ENCODE data around the gene ATP11B. TPM values are rescaled to one million over a fixed set of nuclear protein-coding genes. Genes with fewer than 3 reads are reported as not detected.
"Not testable (repeated sequence)": the region's sequence is repeated elsewhere in the genome, so short reads cannot be mapped to it uniquely, and the experiment has no call there.

The ATP11B gene
- polyA plus RNA-seq, 4 donors, result 7.0 to 41.3 (median 13.4) TPM

GRCh38 chr3:182870917-182871316 is 77.6 kb downstream of the ATP11B start:
- not testable (repeated sequence) for H3K9me3 ChIP-seq (ENCODE audit: control insufficient read depth in 2 of 2, insufficient read depth in 1 of 2, low read depth in 1 of 2, low read length in 1 of 2); H3K4me1 ChIP-seq (ENCODE audit: control insufficient read depth in 3 of 3, insufficient read depth in 2 of 3, low read depth in 1 of 3, low read length in 2 of 3); H3K27me3 ChIP-seq (ENCODE audit: control insufficient read depth in 3 of 3, insufficient read depth in 3 of 3, low read length in 3 of 3); DNase-seq; H3K27ac ChIP-seq (ENCODE audit: low read depth in 1 of 3, low read length in 2 of 3); FAIRE-seq; H3K4me3 ChIP-seq (ENCODE audit: low read depth in 1 of 3, low read length in 3 of 3)
- WGBS, 3 donors, result 94 to 99% (median 98%) methylated on average over 3 of the region's 3 CpGs
- H3K36me3 ChIP-seq (ENCODE audit: control insufficient read depth in 3 of 3, insufficient read depth in 2 of 3, low read depth in 1 of 3, low read length in 3 of 3), result peaks cover 8 to 26% (median 19%) of the 10 kb centered on the region in 3 donors

- H3K9me3 ChIP-seq (ENCODE audit: control insufficient read depth in 2 of 2, insufficient read depth in 1 of 2, low read depth in 1 of 2, low read length in 1 of 2), result no peaks in the 10 kb centered on the region
- no peak overlapping the region for H3K27ac ChIP-seq (ENCODE audit: low read depth in 1 of 3, low read length in 2 of 3)
- H3K4me1 ChIP-seq (ENCODE audit: control insufficient read depth in 3 of 3, insufficient read depth in 2 of 3, low read depth in 1 of 3, low read length in 2 of 3), result no peaks in the 10 kb centered on the region
- H3K27me3 ChIP-seq (ENCODE audit: control insufficient read depth in 3 of 3, insufficient read depth in 3 of 3, low read length in 3 of 3), result no peaks in the 10 kb centered on the region
- 96 to 100% (median 100%) methylated on average over 1 of the region's 1 CpG for WGBS, 3 donors
- FAIRE-seq (no peak), DNase-seq (no peak)
- peaks cover 2 to 29% (median 11%) of the 10 kb centered on the region in 3 donors for H3K36me3 ChIP-seq (ENCODE audit: control insufficient read depth in 3 of 3, insufficient read depth in 2 of 3, low read depth in 1 of 3, low read length in 3 of 3)
- H3K4me3 ChIP-seq (ENCODE audit: low read depth in 1 of 3, low read length in 3 of 3), result no peak overlapping the region
Measured at GRCh38 chr3:182879031-182879611, 85.8 kb downstream of the ATP11B start.

GRCh38 chr3:182886497-182886896 is 93.2 kb downstream of the ATP11B start:
- FAIRE-seq, result no peak
- Histone ChIP-seq H3K9me3 (ENCODE audit: control insufficient read depth in 2 of 2, insufficient read depth in 1 of 2, low read depth in 1 of 2, low read length in 1 of 2) (no peaks in the 10 kb centered on the region), H3K27me3 (ENCODE audit: control insufficient read depth in 3 of 3, insufficient read depth in 3 of 3, low read length in 3 of 3) (no peaks in the 10 kb centered on the region), H3K4me1 (ENCODE audit: control insufficient read depth in 3 of 3, insufficient read depth in 2 of 3, low read depth in 1 of 3, low read length in 2 of 3) (no peaks in the 10 kb centered on the region), H3K36me3 (ENCODE audit: control insufficient read depth in 3 of 3, insufficient read depth in 2 of 3, low read depth in 1 of 3, low read length in 3 of 3) (peaks cover 3 to 11% (median 8%) of the 10 kb centered on the region in 3 donors), H3K4me3 (ENCODE audit: low read depth in 1 of 3, low read length in 3 of 3) (no peak overlapping the region), H3K27ac (ENCODE audit: low read depth in 1 of 3, low read length in 2 of 3) (no peak overlapping the region)
- DNase-seq, result no peak

- WGBS, 3 donors, result 86 to 98% (median 95%) methylated on average over 3 of the region's 3 CpGs
- no peak overlapping the region for H3K27ac ChIP-seq (ENCODE audit: low read depth in 1 of 3, low read length in 2 of 3)
- no peak for FAIRE-seq
- H3K9me3 ChIP-seq (ENCODE audit: control insufficient read depth in 2 of 2, insufficient read depth in 1 of 2, low read depth in 1 of 2, low read length in 1 of 2), result no peaks in the 10 kb centered on the region
- no peaks in the 10 kb centered on the region for H3K27me3 ChIP-seq (ENCODE audit: control insufficient read depth in 3 of 3, insufficient read depth in 3 of 3, low read length in 3 of 3)
- H3K36me3 ChIP-seq (ENCODE audit: control insufficient read depth in 3 of 3, insufficient read depth in 2 of 3, low read depth in 1 of 3, low read length in 3 of 3), result peaks cover 5 to 8% (median 8%) of the 10 kb centered on the region in 3 donors
- no peaks in the 10 kb centered on the region for H3K4me1 ChIP-seq (ENCODE audit: control insufficient read depth in 3 of 3, insufficient read depth in 2 of 3, low read depth in 1 of 3, low read length in 2 of 3)
- no peak overlapping the region for H3K4me3 ChIP-seq (ENCODE audit: low read depth in 1 of 3, low read length in 3 of 3)
- no peak for DNase-seq
Measured at GRCh38 chr3:182889948-182890629, 96.8 kb downstream of the ATP11B start.

GRCh38 chr3:182891364-182891763 is 98.1 kb downstream of the ATP11B start:
- no peak for DNase-seq
- Histone ChIP-seq H3K27ac (ENCODE audit: low read depth in 1 of 3, low read length in 2 of 3) (no peak overlapping the region), H3K27me3 (ENCODE audit: control insufficient read depth in 3 of 3, insufficient read depth in 3 of 3, low read length in 3 of 3) (no peaks in the 10 kb centered on the region), H3K4me3 (ENCODE audit: low read depth in 1 of 3, low read length in 3 of 3) (no peak overlapping the region), H3K9me3 (ENCODE audit: control insufficient read depth in 2 of 2, insufficient read depth in 1 of 2, low read depth in 1 of 2, low read length in 1 of 2) (no peaks in the 10 kb centered on the region), H3K4me1 (ENCODE audit: control insufficient read depth in 3 of 3, insufficient read depth in 2 of 3, low read depth in 1 of 3, low read length in 2 of 3) (peaks cover 0 to 7% (median 0%) of the 10 kb centered on the region in 3 donors), H3K36me3 (ENCODE audit: control insufficient read depth in 3 of 3, insufficient read depth in 2 of 3, low read depth in 1 of 3, low read length in 3 of 3) (peaks cover 5 to 8% (median 8%) of the 10 kb centered on the region in 3 donors)
- FAIRE-seq, result no peak
- WGBS, 3 donors, result 93 to 99% (median 98%) methylated on average over 1 of the region's 1 CpG

GRCh38 chr3:182892226-182892625 is 98.9 kb downstream of the ATP11B start:
- H3K36me3 ChIP-seq (ENCODE audit: control insufficient read depth in 3 of 3, insufficient read depth in 2 of 3, low read depth in 1 of 3, low read length in 3 of 3), result peaks cover 3 to 8% (median 8%) of the 10 kb centered on the region in 3 donors
- H3K27me3 ChIP-seq (ENCODE audit: control insufficient read depth in 3 of 3, insufficient read depth in 3 of 3, low read length in 3 of 3), result no peaks in the 10 kb centered on the region
- WGBS, 3 donors, result 88 to 96% (median 90%) methylated on average over 4 of the region's 4 CpGs
- no peak overlapping the region for H3K4me3 ChIP-seq (ENCODE audit: low read depth in 1 of 3, low read length in 3 of 3)
- H3K27ac ChIP-seq (ENCODE audit: low read depth in 1 of 3, low read length in 2 of 3), result no peak overlapping the region
- DNase-seq (no peak), FAIRE-seq (no peak)
- no peaks in the 10 kb centered on the region for H3K9me3 ChIP-seq (ENCODE audit: control insufficient read depth in 2 of 2, insufficient read depth in 1 of 2, low read depth in 1 of 2, low read length in 1 of 2)
- H3K4me1 ChIP-seq (ENCODE audit: control insufficient read depth in 3 of 3, insufficient read depth in 2 of 3, low read depth in 1 of 3, low read length in 2 of 3), result peaks cover 0 to 7% (median 0%) of the 10 kb centered on the region in 3 donors

- H3K4me3 ChIP-seq (ENCODE audit: low read depth in 1 of 3, low read length in 3 of 3), result no peak overlapping the region
Measured at GRCh38 chr3:182895513-182896112, 102.3 kb downstream of the ATP11B start.

GRCh38 chr3:182896553-182896952 is 103.2 kb downstream of the ATP11B start:
- Histone ChIP-seq H3K36me3 (ENCODE audit: control insufficient read depth in 3 of 3, insufficient read depth in 2 of 3, low read depth in 1 of 3, low read length in 3 of 3) (peaks cover 0 to 11% (median 4%) of the 10 kb centered on the region in 3 donors), H3K27me3 (ENCODE audit: control insufficient read depth in 3 of 3, insufficient read depth in 3 of 3, low read length in 3 of 3) (no peaks in the 10 kb centered on the region), H3K27ac (ENCODE audit: low read depth in 1 of 3, low read length in 2 of 3) (peak overlapping the region in 1 of 3 donors; percentile 25), H3K4me3 (ENCODE audit: low read depth in 1 of 3, low read length in 3 of 3) (no peak overlapping the region), H3K9me3 (ENCODE audit: control insufficient read depth in 2 of 2, insufficient read depth in 1 of 2, low read depth in 1 of 2, low read length in 1 of 2) (no peaks in the 10 kb centered on the region), H3K4me1 (ENCODE audit: control insufficient read depth in 3 of 3, insufficient read depth in 2 of 3, low read depth in 1 of 3, low read length in 2 of 3) (peaks cover 0 to 7% (median 0%) of the 10 kb centered on the region in 3 donors)
- DNase-seq (peak in 1 of 2 donors; percentile 12), FAIRE-seq (no peak)
- WGBS, 3 donors, result 89 to 97% (median 93%) methylated on average over 2 of the region's 2 CpGs

More at GRCh38 chr3:182895513-182896112, 102.3 kb downstream of the ATP11B start:
- H3K36me3 ChIP-seq (ENCODE audit: control insufficient read depth in 3 of 3, insufficient read depth in 2 of 3, low read depth in 1 of 3, low read length in 3 of 3), result peaks cover 2 to 9% (median 4%) of the 10 kb centered on the region in 3 donors
- peak; percentile 88 to 89 for DNase-seq
- FAIRE-seq, result no peak
- H3K9me3 ChIP-seq (ENCODE audit: control insufficient read depth in 2 of 2, insufficient read depth in 1 of 2, low read depth in 1 of 2, low read length in 1 of 2), result no peaks in the 10 kb centered on the region
- WGBS, 3 donors, result 10 to 55% (median 35%) methylated on average over 8 of the region's 8 CpGs
- H3K27ac ChIP-seq (ENCODE audit: low read depth in 1 of 3, low read length in 2 of 3), result peak overlapping the region in 1 of 3 donors; percentile 82
- peaks cover 0 to 7% (median 0%) of the 10 kb centered on the region in 3 donors for H3K4me1 ChIP-seq (ENCODE audit: control insufficient read depth in 3 of 3, insufficient read depth in 2 of 3, low read depth in 1 of 3, low read length in 2 of 3)
- H3K27me3 ChIP-seq (ENCODE audit: control insufficient read depth in 3 of 3, insufficient read depth in 3 of 3, low read length in 3 of 3), result no peaks in the 10 kb centered on the region

All from small intestine (tissue), 7 donors.